A549 (cell line): Measurements from ENCODE around the gene FAM131A. TPM values are rescaled to one million over a fixed set of nuclear protein-coding genes. Genes with fewer than 3 reads are reported as not detected.
"Not testable (repeated sequence)": the region's sequence is repeated elsewhere in the genome, so short reads cannot be mapped to it uniquely, and the experiment has no call there.

ENCODE experiments used
- ATAC-seq, 2 experiments: fragments of 200-7000 bp in 1 of 2; fragments of >200 bp in 1 of 2; cut with Nextera tagmentation in 1 of 2; cut with Tn5 transposase in 1 of 2; 3 replicates each; pipeline versions ENCODE4 v1.8.0 to v1.9.1; 2018 to 2020; ENCODE audit warnings: mild to moderate bottlenecking in 1 of 2, moderate library complexity in 1 of 2
- CTCF ChIA-PET: fragments of 300-600 bp; sonication (Branson Sonifier 250); formaldehyde crosslinking; extraction: SDS; loops from one replicate; lab custom pipeline; 2021; ENCODE audit warnings: antibody characterized with exemption, inconsistent platforms; lab: Yijun Ruan, JAX
- POLR2A ChIA-PET: fragments of 350-600 bp; formaldehyde crosslinking; extraction: SDS; loops from one replicate; lab custom pipeline; 2021; ENCODE audit warnings: antibody characterized with exemption, inconsistent platforms; lab: Yijun Ruan, JAX
- DNase-seq, 2 experiments: peaks; one replicate each; pipeline versions ENCODE4 v3.0.0 to v3.0.0-alpha.2; 2011 to 2016; ENCODE audit warnings: low read depth in 1 of 2, low spot score in 1 of 2
- FAIRE-seq: peaks from 2 replicates; lab custom pipeline; 2011; peaks lifted over from hg19 to GRCh38; lab: Jason Lieb, UNC
- H3K27ac ChIP-seq, 2 experiments: fragments of >200 bp; sonication (Bioruptor Twin); formaldehyde crosslinking; 3 replicates each; pipeline ENCODE4 v1.5.1; 2016 to 2017
- H3K4me1 ChIP-seq: fragments of >200 bp; sonication (Bioruptor Twin); formaldehyde crosslinking; 3 replicates; pipeline ENCODE4 v1.6.1; 2016
- H3K4me2 ChIP-seq: fragments of >200 bp; sonication (Bioruptor Twin); formaldehyde crosslinking; 3 replicates; pipeline ENCODE4 v1.6.1; 2016
- H3K4me3 ChIP-seq: fragments of >200 bp; sonication (Bioruptor Twin); formaldehyde crosslinking; 3 replicates; pipeline ENCODE4 v1.5.1; 2016
- H3K9me3 ChIP-seq: fragments of >200 bp; sonication (Bioruptor Twin); formaldehyde crosslinking; 3 replicates; pipeline ENCODE4 v1.6.1; 2016
- CBX8 ChIP-seq: fragments of 200-600 bp; sonication (generic); IDR thresholded peaks from 2 replicates; pipeline ENCODE4 v1.6.1; 2016
- EHMT2 ChIP-seq: fragments of 200-600 bp; sonication (generic); IDR thresholded peaks from 2 replicates; pipeline ENCODE4 v1.6.1; 2016; ENCODE audit warnings: antibody characterized with exemption, low read depth, mild to moderate bottlenecking, moderate library complexity
- EP300 ChIP-seq, 2 experiments: fragments of >200 bp; sonication (Bioruptor Twin); formaldehyde crosslinking; IDR thresholded peaks; 2 replicates in 1 of 2; 3 replicates in 1 of 2; pipeline ENCODE4 v1.6.1; 2016 to 2017
- FOSB ChIP-seq: fragments of 250-450 bp; sonication (Bioruptor Pico); IDR thresholded peaks from 2 replicates; pipeline ENCODE4 v1.5.0; 2020; ENCODE audit warnings: mild to moderate bottlenecking, moderate library complexity
- FOXS1 ChIP-seq: fragments of 250-450 bp; sonication (Bioruptor Pico); IDR thresholded peaks from 2 replicates; pipeline ENCODE4 v1.5.0; 2020; ENCODE audit warnings: mild to moderate bottlenecking, moderate library complexity
- HEYL ChIP-seq: fragments of 250-450 bp; sonication (Bioruptor Pico); IDR thresholded peaks from 2 replicates; pipeline ENCODE4 v1.8.0; 2021; ENCODE audit warnings: mild to moderate bottlenecking, moderate library complexity
- HMGXB4 ChIP-seq: fragments of 250-450 bp; sonication (Bioruptor Pico); IDR thresholded peaks from 2 replicates; pipeline ENCODE4 v1.5.0; 2021; ENCODE audit warnings: mild to moderate bottlenecking, moderate library complexity, borderline replicate concordance
- MAFK ChIP-seq: fragments of 450-650 bp; IDR thresholded peaks from 2 replicates; pipeline ENCODE4 v1.6.1; 2014; ENCODE audit not compliant: partially characterized antibody
- NPAS2 ChIP-seq: fragments of 250-450 bp; sonication (Bioruptor Pico); IDR thresholded peaks from 2 replicates; pipeline ENCODE4 v1.8.0; 2022; ENCODE audit warnings: mild to moderate bottlenecking, moderate library complexity, borderline replicate concordance
- RAD21 ChIP-seq, 2 experiments: fragments of >200 bp in 1 of 2; sonication (Bioruptor Twin) in 1 of 2; formaldehyde crosslinking in 1 of 2; IDR thresholded peaks in 1 of 2; conservative IDR thresholded peaks in 1 of 2; 2 replicates in 1 of 2; 3 replicates in 1 of 2; pipeline ENCODE4 v1.6.1; 2012 to 2018; ENCODE audit warnings: inconsistent platforms in 1 of 2
- RCOR1 ChIP-seq: fragments of 150-350 bp; IDR thresholded peaks from 2 replicates; pipeline ENCODE4 v1.6.1; 2014; ENCODE audit warnings: antibody characterized with exemption, low read length, low read depth
- TFCP2L1 ChIP-seq: fragments of 250-450 bp; sonication (Bioruptor Pico); IDR thresholded peaks from 2 replicates; pipeline ENCODE4 v1.5.0; 2021; ENCODE audit warnings: mild to moderate bottlenecking
- TP53 ChIP-seq: fragments of 250-450 bp; sonication (Bioruptor Pico); IDR thresholded peaks from 2 replicates; pipeline ENCODE4 v1.5.0; 2021; ENCODE audit warnings: mild to moderate bottlenecking, moderate library complexity
- ZSCAN20 ChIP-seq: fragments of 250-450 bp; sonication (Bioruptor Pico); IDR thresholded peaks from 2 replicates; pipeline ENCODE4 v1.8.0; 2022; ENCODE audit warnings: mild to moderate bottlenecking, moderate library complexity
- WGBS: methylation state at CpG from one replicate; pipeline ENCODE4 v1.1.6; 2017; ENCODE audit errors: missing lambda C conversion rate; 5-methylcytosine and 5-hydroxymethylcytosine counted together
- polyA plus RNA-seq, 4 experiments: library from polyadenylated mRNA; depleted of rRNA in 3 of 4; stranded (reverse); fragments of >200 nt; fragmentation: RNase III in 1 of 4; extraction: RNeasy Plus Mini Kit Qiagen cat#74134 plus additional on column Dnase treatment in 1 of 4; gene quantifications; 2 replicates in 3 of 4; 3 replicates in 1 of 4; pipeline ENCODE4 v1.2.3, GENCODE V29; 2011 to 2017
- TF ChIP-seq, protein P1 (sequence below): fragments of 250-450 bp; sonication (Bioruptor Pico); IDR thresholded peaks from 2 replicates; pipeline ENCODE4 v1.5.0; 2020; ENCODE audit warnings: low read depth, mild to moderate bottlenecking, moderate library complexity

Gene FAM131A
- polyA plus RNA-seq, 2 of the 4 experiments (the other 2 are of a cell fraction): 5.2 to 6.1 TPM

DNA sequence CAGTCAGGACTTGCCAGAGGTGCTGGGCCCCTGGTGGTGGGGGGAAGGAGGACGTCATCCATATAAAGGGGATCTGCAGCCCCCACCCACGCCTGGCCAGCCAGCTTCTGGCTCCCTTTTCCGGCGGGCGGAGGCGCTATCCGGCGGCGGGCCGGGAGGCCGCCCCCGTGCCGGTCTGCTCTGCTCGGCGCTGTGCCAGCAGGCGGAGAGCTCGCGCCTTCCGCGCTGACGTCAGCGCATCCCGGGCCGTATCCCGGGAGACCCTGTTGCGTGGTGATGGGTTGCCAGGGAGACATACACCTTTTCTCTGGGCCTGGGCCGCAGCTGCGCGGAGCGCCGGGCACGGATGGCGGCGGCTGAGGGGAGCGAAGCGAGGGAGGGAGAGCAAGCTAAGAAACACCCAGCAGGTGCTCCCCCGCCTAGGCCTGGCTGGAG, 1.1 kb downstream of the FAM131A start:
- TF ChIP-seq TFCP2L1 (CRISPR knock-in tag) (no peak), RAD21 (conservative IDR thresholded peaks at IDR 0.05 in 1 of 2, IDR thresholded peaks at IDR 0.05 in 1 of 2) (no peak), EHMT2 (no peak), FOSB (no peak), EP300 (IDR thresholded peaks at IDR 0.05) (no peak)
- TF ChIP-seq, protein P1, sequence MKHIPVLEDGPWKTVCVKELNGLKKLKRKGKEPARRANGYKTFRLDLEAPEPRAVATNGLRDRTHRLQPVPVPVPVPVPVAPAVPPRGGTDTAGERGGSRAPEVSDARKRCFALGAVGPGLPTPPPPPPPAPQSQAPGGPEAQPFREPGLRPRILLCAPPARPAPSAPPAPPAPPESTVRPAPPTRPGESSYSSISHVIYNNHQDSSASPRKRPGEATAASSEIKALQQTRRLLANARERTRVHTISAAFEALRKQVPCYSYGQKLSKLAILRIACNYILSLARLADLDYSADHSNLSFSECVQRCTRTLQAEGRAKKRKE (CRISPR knock-in tag): no peak
- no peak overlapping the region for H3K4me2 ChIP-seq
- H3K4me1 ChIP-seq: peaks cover 28% of the 10 kb centered on the region; the same call in 2 of the 3 replicates
- DNase-seq (no peak), FAIRE-seq (no peak), ATAC-seq (no peak)
- H3K9me3 ChIP-seq: no peaks in the 10 kb centered on the region
- WGBS: 99% methylated on average over 15 of the region's 37 CpGs
- no peak overlapping the region for H3K4me3 ChIP-seq
- CTCF ChIA-PET: interaction anchor here (0.9 to 2.6 kb wide), 2 partner anchors 10 to 17 kb away, joined by 7 to 9 read pairs; no protein-coding TSS in a partner anchor
- no peak overlapping the region for H3K27ac ChIP-seq
- POLR2A ChIA-PET: no interaction called here

- DNase-seq: no peak
- FAIRE-seq: no peak
- 86% methylated on average over 7 of the region's 8 CpGs for WGBS
- no peak overlapping the region for H3K27ac ChIP-seq
- no peak overlapping the region for H3K4me2 ChIP-seq
- POLR2A ChIA-PET: no interaction called here
- no peaks in the 10 kb centered on the region for H3K9me3 ChIP-seq
- TF ChIP-seq NPAS2 (no peak), RCOR1 (no peak), HEYL (CRISPR knock-in tag) (no peak), EP300 (IDR thresholded peaks at IDR 0.05) (no peak), TP53 (CRISPR knock-in tag) (no peak), MAFK (no peak), CBX8 (no peak)
- TF ChIP-seq, all 56 proteins: peak for 0
- ATAC-seq: no peak
- H3K4me3 ChIP-seq: no peak overlapping the region
- CTCF ChIA-PET: interaction anchor here (0.9 to 2.6 kb wide), 2 partner anchors 10 to 16 kb away, joined by 7 to 9 read pairs; no protein-coding TSS in a partner anchor
- peaks cover 24% of the 10 kb centered on the region; the same call in 2 of the 3 replicates for H3K4me1 ChIP-seq
Observed at GRCh38 chr3:184339001-184339400, 1.6 kb downstream of the FAM131A start.

- H3K4me2 ChIP-seq, H3K9me3 ChIP-seq, DNase-seq, ATAC-seq, POLR2A ChIA-PET, H3K27ac ChIP-seq, H3K4me3 ChIP-seq, FAIRE-seq: not testable (repeated sequence)
- CTCF ChIA-PET: interaction anchor here (0.9 to 2.6 kb wide), 2 partner anchors 9 to 16 kb away, joined by 7 to 9 read pairs; no protein-coding TSS in a partner anchor
- peaks cover 18% of the 10 kb centered on the region; the same call in 2 of the 3 replicates for H3K4me1 ChIP-seq
- WGBS: 95% methylated on average over 17 of the region's 19 CpGs
Observed at GRCh38 chr3:184339451-184340135, 2.2 kb downstream of the FAM131A start.

DNA sequence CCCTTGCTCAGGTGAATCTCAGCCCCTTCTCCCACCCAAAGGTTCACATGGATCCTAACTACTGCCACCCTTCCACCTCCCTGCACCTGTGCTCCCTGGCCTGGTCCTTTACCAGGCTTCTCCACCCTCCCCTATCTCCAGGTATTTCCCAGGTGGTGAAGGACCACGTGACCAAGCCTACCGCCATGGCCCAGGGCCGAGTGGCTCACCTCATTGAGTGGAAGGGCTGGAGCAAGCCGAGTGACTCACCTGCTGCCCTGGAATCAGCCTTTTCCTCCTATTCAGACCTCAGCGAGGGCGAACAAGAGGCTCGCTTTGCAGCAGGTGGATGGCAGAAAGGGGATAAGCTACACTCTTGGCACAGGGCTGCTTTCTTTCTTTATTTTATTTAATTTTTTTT, 4.5 kb downstream of the FAM131A start:
- CTCF ChIA-PET: interaction anchor here (2.2 kb wide), 1 partner anchor 12 kb away, joined by 9 read pairs; no protein-coding TSS in a partner anchor
- Histone ChIP-seq H3K4me3 (no peak overlapping the region), H3K4me2 (no peak overlapping the region), H3K27ac (no peak overlapping the region), H3K9me3 (no peaks in the 10 kb centered on the region), H3K4me1 (peaks cover 11% of the 10 kb centered on the region; the same call in 2 of the 3 replicates)
- FAIRE-seq (no peak), ATAC-seq (no peak), DNase-seq (no peak)
- TF ChIP-seq ZSCAN20 (CRISPR knock-in tag) (no peak), HMGXB4 (CRISPR knock-in tag) (no peak), TP53 (CRISPR knock-in tag) (no peak), TFCP2L1 (CRISPR knock-in tag) (no peak), FOXS1 (CRISPR knock-in tag) (no peak)
- POLR2A ChIA-PET: no interaction called here
- WGBS: 88% methylated on average over 3 of the region's 7 CpGs
